Ecto neural progenitor cell (in vitro differentiated cells): Measurements from ENCODE around the gene ANKRD22.

Source experiments
- DNase-seq: peaks from one replicate; pipeline ENCODE4 v3.0.0-alpha.2; 2018; ENCODE audit warnings: low spot score

ANKRD22 gene

DNA sequence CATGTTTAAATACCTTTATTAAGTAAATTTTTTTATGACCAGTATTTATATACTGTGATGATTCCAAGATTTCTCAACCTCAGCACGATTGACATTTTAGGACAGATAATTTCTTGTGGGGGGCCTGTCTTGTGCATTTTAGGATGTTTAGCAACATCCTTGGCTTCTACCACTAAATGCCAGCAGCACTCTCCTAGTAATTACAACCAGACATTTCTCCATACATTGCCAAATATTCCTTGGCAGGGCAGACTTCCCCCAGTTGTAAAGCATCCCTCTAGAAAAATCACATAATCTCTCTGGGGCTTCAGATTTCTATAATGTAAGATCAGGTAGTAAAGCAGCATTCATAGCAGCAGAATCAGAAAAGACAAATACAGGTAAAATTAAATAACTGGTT, 56.9 kb downstream of the ANKRD22 start:
- DNase-seq: no peak

GRCh38 chr10:88793712-88794299, 57.8 kb downstream of the ANKRD22 start:
- DNase-seq: no peak

DNA sequence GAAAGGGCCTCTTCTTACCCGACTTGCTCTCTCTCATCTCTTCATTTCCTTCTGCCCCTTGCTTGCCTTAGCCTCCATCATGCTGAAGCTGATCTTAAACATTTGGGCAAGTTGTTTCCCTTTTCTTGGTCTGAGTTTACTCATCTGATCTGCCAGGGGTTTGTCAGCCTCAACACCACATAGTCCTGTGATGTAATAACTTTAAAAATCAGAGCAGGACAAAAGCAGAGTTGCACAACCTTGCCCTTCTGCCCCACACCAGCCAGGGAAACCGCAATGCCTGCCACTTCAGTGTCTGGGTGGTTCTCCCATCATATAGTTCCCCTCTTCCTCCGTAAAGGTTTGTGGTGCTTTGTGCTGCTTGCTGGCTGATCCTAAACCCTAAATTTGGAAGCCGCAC, 59.0 kb downstream of the ANKRD22 start:
- DNase-seq: no peak

GRCh38 chr10:88791924-88792323, 59.7 kb downstream of the ANKRD22 start:
- DNase-seq: no peak

DNA sequence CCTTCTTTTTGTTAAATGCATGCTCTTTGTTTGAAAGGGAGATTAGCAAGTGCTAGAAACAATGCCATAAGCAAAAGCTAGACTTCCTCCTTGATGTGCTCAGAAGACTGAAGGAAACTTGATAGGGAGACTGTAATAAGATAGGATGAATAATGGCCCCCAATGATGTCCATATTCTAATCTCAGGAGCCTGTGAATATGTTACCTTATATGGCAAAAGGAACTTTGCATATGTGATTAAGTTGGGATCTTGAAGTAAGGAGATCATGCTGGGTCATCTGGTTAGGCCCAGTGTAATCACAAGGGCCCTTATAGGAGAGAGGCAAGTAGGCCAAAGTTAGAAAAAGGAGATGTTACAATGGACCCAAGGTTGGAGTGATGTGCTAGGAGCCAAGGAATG, 62.7 kb downstream of the ANKRD22 start:
- DNase-seq: no peak

- no peak for DNase-seq
Observed at GRCh38 chr10:88787463-88787862, 64.2 kb downstream of the ANKRD22 start.

DNA sequence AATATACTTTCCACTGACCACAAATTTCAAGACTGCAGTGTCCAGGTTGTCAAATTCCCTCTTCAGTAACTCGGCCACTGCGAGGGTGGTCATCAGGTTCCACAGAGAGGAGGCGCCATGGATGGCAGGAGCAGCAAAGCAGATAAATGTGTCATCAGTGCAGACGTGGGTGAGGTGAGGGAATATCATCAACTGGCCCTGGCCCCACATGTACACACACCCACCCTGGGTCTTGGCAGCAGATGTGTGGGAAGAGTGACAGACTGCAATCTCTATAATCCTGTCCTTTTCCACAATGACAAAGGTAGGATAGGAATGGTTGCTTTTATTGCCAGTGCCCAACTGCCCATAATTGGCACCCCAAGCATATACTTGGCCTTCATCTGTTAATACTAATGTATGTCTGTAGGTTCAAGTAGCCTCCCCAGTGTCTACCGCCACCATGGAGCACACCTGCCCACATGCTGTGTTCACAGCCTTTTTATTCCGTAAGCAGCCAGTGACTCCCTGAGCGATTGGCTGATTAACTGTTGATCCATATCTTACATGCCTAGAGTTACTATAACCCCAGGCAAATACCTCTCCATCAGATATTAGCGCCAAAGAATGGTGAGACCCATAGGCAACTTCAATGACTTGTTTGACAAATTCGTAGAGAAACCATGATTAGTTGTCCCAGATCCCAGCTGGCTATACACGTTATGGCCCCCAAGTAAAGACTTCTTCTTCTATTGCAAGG, 65.4 kb downstream of the ANKRD22 start:
- no peak for DNase-seq

DNA sequence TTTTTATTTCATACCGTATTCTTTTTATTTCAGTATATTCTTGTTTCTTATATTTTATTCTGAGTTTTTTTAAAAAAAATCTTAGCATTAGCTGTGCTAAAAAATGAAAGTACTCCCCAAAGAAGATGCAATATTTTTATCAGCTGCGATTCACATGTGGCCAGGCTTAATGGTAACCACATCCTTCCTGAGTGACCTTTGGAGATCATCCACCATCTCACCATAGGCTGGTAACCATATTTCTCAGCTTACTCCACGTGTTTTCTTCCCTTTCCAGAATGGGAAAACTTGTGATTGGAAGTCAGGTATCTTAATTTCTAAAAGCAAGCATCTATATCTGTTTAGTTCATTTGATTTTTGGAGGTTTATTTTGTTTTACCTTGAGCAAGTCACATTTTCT, 67.9 kb downstream of the ANKRD22 start:
- DNase-seq: no peak

- DNase-seq: no peak
Observed at GRCh38 chr10:88782222-88782621, 69.4 kb downstream of the ANKRD22 start.

DNA sequence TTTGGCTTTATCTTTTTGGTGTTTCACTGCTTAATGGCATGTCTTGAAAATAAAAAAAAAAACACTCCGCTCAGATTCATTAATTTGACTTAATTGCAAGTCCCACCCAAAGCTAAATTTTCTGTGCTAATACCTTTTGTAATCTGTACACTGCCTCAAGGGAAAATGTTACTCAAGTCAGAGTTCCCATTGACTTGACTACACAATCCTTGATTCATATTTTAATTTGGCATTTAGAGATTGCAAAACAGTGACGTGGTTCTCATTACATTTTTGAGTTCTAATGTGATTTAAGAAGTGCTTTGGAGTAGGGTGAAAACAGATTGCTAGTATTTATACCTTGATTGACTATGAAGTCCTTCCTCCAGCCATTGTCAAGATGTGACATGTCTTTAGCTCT, 70.4 kb downstream of the ANKRD22 start:
- no peak for DNase-seq
